B cell (primary cell): Measurements from ENCODE around the gene BBS1. TPM values are rescaled to one million over a fixed set of nuclear protein-coding genes. Genes with fewer than 3 reads are reported as not detected.

Source experiments
- ATAC-seq: fragments of 200-7000 bp; cut with Tn5 transposase; one replicate; pipeline ENCODE4 v1.10.0; 2021; ENCODE audit warnings: low read depth, mild to moderate bottlenecking, moderate number of reproducible peaks, moderate library complexity
- CTCF ChIA-PET: fragments of 350-600 bp; sonication (Branson Sonifier 250); formaldehyde crosslinking; loops from one replicate; lab custom pipeline; 2021; ENCODE audit warnings: antibody characterized with exemption, inconsistent platforms; lab: Charles Lee
- POLR2A ChIA-PET: fragments of 350-600 bp; sonication (Branson Sonifier 250); formaldehyde crosslinking; loops from one replicate; lab custom pipeline; 2021; ENCODE audit warnings: antibody characterized with exemption; lab: Charles Lee
- DNase-seq: peaks from one replicate; pipeline ENCODE4 v3.0.0; 2013
- H2AFZ ChIP-seq: 2 replicates; pipeline ENCODE4 v1.6.1; 2012; ENCODE audit warnings: mild to moderate bottlenecking, low read depth, low read length; ENCODE audit not compliant: insufficient read depth, poor library complexity, severe bottlenecking
- H3K27ac ChIP-seq, 2 donors: 1 replicate in 1 of 2; 2 replicates in 1 of 2; pipeline ENCODE4 v1.5.1; 2012 to 2013; ENCODE audit warnings: low read length in 2 of 2, mild to moderate bottlenecking in 2 of 2, moderate library complexity in 1 of 2
- H3K27me3 ChIP-seq, 4 experiments: fragments of 200-600 bp in 1 of 4; sonication (generic) in 1 of 4; replicated peaks in 1 of 4; 1 replicate in 2 of 4; 2 replicates in 2 of 4; pipeline versions ENCODE4 v1.6.1 to v1.7.0; 2013 to 2016; ENCODE audit warnings: low read length in 3 of 4, mild to moderate bottlenecking in 2 of 4, mixed read lengths in 1 of 4, moderate library complexity in 1 of 4; ENCODE audit not compliant: insufficient read depth in 4 of 4, control insufficient read depth in 3 of 4; ENCODE audit errors: control extremely low read depth in 1 of 4
- H3K36me3 ChIP-seq, 2 experiments: replicated peaks in 1 of 2; 1 replicate in 1 of 2; 2 replicates in 1 of 2; pipeline versions ENCODE4 v1.6.1 to v1.7.1; 2013; ENCODE audit warnings: low read length in 1 of 2; ENCODE audit not compliant: insufficient read depth in 2 of 2, control insufficient read depth in 1 of 2; ENCODE audit errors: control extremely low read depth in 1 of 2, extremely low read depth in 1 of 2
- H3K4me1 ChIP-seq, 2 donors: fragments of 200-600 bp in 1 of 2; sonication (generic) in 1 of 2; 1 replicate in 1 of 2; 2 replicates in 1 of 2; pipeline versions ENCODE4 v1.5.1 to v1.6.1; 2013 to 2017; ENCODE audit warnings: low read length in 2 of 2; ENCODE audit not compliant: control insufficient read depth in 2 of 2, insufficient read depth in 2 of 2
- H3K4me2 ChIP-seq: replicated peaks from 2 replicates; pipeline ENCODE3; 2012; ENCODE audit warnings: mild to moderate bottlenecking, low read depth, low read length; ENCODE audit not compliant: poor library complexity, severe bottlenecking
- H3K4me3 ChIP-seq, 5 experiments: fragments of 200-600 bp in 1 of 5; sonication (generic) in 1 of 5; 1 replicate in 3 of 5; 2 replicates in 2 of 5; pipeline versions ENCODE4 v1.5.1 to v1.7.0; 2011 to 2016; ENCODE audit warnings: low read length in 4 of 5, mild to moderate bottlenecking in 4 of 5, low read depth in 2 of 5, control low read depth in 1 of 5, moderate library complexity in 1 of 5; ENCODE audit not compliant: insufficient read depth in 1 of 5; ENCODE audit errors: control extremely low read depth in 1 of 5, extremely low read depth in 1 of 5
- H3K79me2 ChIP-seq: fragments of 200-600 bp; sonication (generic); one replicate; pipeline ENCODE4 v1.6.0; 2016; ENCODE audit warnings: low read length; ENCODE audit not compliant: control insufficient read depth, insufficient read depth
- H3K9ac ChIP-seq: fragments of 200-600 bp; sonication (generic); 2 replicates; pipeline ENCODE4 v1.6.1; 2017; ENCODE audit warnings: mild to moderate bottlenecking, low read length, moderate library complexity
- H3K9me3 ChIP-seq, 3 donors: one replicate each; pipeline versions ENCODE4 v1.6.1 to v1.7.1; 2013; ENCODE audit warnings: low read length in 2 of 3; ENCODE audit not compliant: control insufficient read depth in 2 of 3, insufficient read depth in 1 of 3; ENCODE audit errors: control extremely low read depth in 1 of 3
- H4K20me1 ChIP-seq: 2 replicates; pipeline ENCODE4 v1.6.0; 2012; ENCODE audit warnings: mild to moderate bottlenecking, low read length; ENCODE audit not compliant: insufficient read depth, control insufficient read depth, poor library complexity, severe bottlenecking
- H3K27ac Mint-ChIP-seq: one replicate; pipeline ENCODE4 v1.8.0; 2021; ENCODE audit warnings: mixed read lengths
- H3K27me3 Mint-ChIP-seq: one replicate; pipeline ENCODE4 v1.8.0; 2021; ENCODE audit warnings: mixed read lengths
- H3K4me1 Mint-ChIP-seq: one replicate; pipeline ENCODE4 v1.8.0; 2021; ENCODE audit warnings: mixed read lengths
- H3K4me3 Mint-ChIP-seq: one replicate; pipeline ENCODE4 v1.8.0; 2021; ENCODE audit warnings: mixed read lengths
- H3K9me3 Mint-ChIP-seq: one replicate; pipeline ENCODE4 v1.8.0; 2022; ENCODE audit warnings: mixed read lengths; ENCODE audit not compliant: insufficient read depth
- CTCF ChIP-seq: fragments of 200-600 bp; IDR thresholded peaks from one replicate; pipeline ENCODE4 v1.8.0; 2022; ENCODE audit warnings: antibody characterized with exemption, mild to moderate bottlenecking
- EZH2 ChIP-seq: IDR thresholded peaks from 2 replicates; pipeline ENCODE4 v1.6.1; 2012; ENCODE audit warnings: borderline replicate concordance, low read depth, mild to moderate bottlenecking, moderate library complexity, low read length; ENCODE audit not compliant: insufficient read depth, poor library complexity, severe bottlenecking
- WGBS: methylation state at CpG from one replicate; pipeline ENCODE4 v1.1.5; 2013; ENCODE audit warnings: missing lambda C conversion rate; ENCODE audit not compliant: insufficient coverage; 5-methylcytosine and 5-hydroxymethylcytosine counted together
- intact Hi-C: fragments of 100-400 bp; cut with micrococcal nuclease; formaldehyde crosslinking; loops from one replicate; pipeline ENCODE4 v1.10.0; 2022
- polyA plus RNA-seq: library from polyadenylated mRNA; depleted of rRNA; stranded (reverse); fragments of >200 nt; gene quantifications from 2 replicates; pipeline ENCODE4 v1.2.3, GENCODE V29; 2012
- total RNA-seq, 2 donors: library from RNA; stranded (reverse); fragments of 120-200 nt in 1 of 2; gene quantifications; 1 replicate in 1 of 2; 2 replicates in 1 of 2; pipeline versions ENCODE4 v1.2.3 to v1.2.4, GENCODE V29; 2013 to 2022

The BBS1 gene
- total and polyA plus RNA-seq, 2 donors (not counting 1 experiment from before 2014, with no cell fraction given): 20.4 to 52.5 TPM

- peak within 1 kb of the TSS; percentile 86 for H3K4me3 Mint-ChIP-seq
- peak within 1 kb of the TSS; percentile 91 for H2AFZ ChIP-seq
- intact Hi-C loops: no loop called here
- 8% methylated on average over 77 of the region's 77 CpGs for whole genome bisulfite sequencing
- peaks cover 10% of the 10 kb centered on the region for H3K4me1 Mint-ChIP-seq
- peak within 1 kb of the TSS in 4 of 5 experiments; percentile 37 to 69 (median 58) for H3K4me3 ChIP-seq
- H3K27me3 ChIP-seq: peaks cover 0 to 22% (median 3%) of the 10 kb centered on the region in 4 experiments
- no peaks in the 10 kb centered on the region for H3K9me3 Mint-ChIP-seq
- ATAC-seq: peak; percentile 96
- peak within 1 kb of the TSS; percentile 94 for H3K4me2 ChIP-seq
- TF ChIP-seq EZH2 (no peak), CTCF (no peak)
- H3K9me3 ChIP-seq: no peaks in the 10 kb centered on the region
- POLR2A ChIA-PET: interaction anchor here (1.3 kb wide), 1 partner anchor 110 kb away, joined by 3 read pairs; no protein-coding TSS in a partner anchor
- no peaks in the 10 kb centered on the region for H3K79me2 ChIP-seq
- peaks cover 9% of the 10 kb centered on the region for H3K27me3 Mint-ChIP-seq
- H3K9ac ChIP-seq: peak within 1 kb of the TSS; percentile 69
- peaks cover 9 to 11% of the 10 kb centered on the region in 2 donors for H3K4me1 ChIP-seq
- H4K20me1 ChIP-seq: no peaks in the 10 kb centered on the region
- DNase-seq: peak; percentile 74
- CTCF ChIA-PET: interaction anchor here (0.7 to 3.2 kb wide), 7 partner anchors 10 to 161 kb away, joined by 3 to 21 read pairs (median 4); partner anchors contain the start of genes RBM14, RBM4B and ZDHHC24
- no peak within 1 kb of the TSS for H3K27ac ChIP-seq
- peak within 1 kb of the TSS; percentile 65 for H3K27ac Mint-ChIP-seq
- H3K36me3 ChIP-seq: no peaks in the 10 kb centered on the region
Measured at GRCh38 chr11:66568124-66568916, 57.9 kb downstream of the BBS1 start, which contains the start of gene CTSF. Gene CTSF, minus strand, starts transcription at chr11:66568606. Its CDS starts 120 bp downstream, at chr11:66568486.

- H3K27me3 ChIP-seq: peaks cover 0 to 22% (median 3%) of the 10 kb centered on the region in 4 experiments
- no peaks in the 10 kb centered on the region for H3K79me2 ChIP-seq
- Mint-ChIP-seq H3K27ac (no peak overlapping the region), H3K27me3 (peaks cover 15% of the 10 kb centered on the region), H3K9me3 (no peaks in the 10 kb centered on the region), H3K4me3 (peak overlapping the region; percentile 86), H3K4me1 (peaks cover 10% of the 10 kb centered on the region)
- H3K27ac ChIP-seq: no peak overlapping the region
- H3K4me1 ChIP-seq: peaks cover 9 to 11% of the 10 kb centered on the region in 2 donors
- H2AFZ ChIP-seq: peak overlapping the region; percentile 91
- TF ChIP-seq CTCF (no peak), EZH2 (no peak)
- ATAC-seq (no peak), DNase-seq (no peak)
- intact Hi-C loops: no loop called here
- H3K9me3 ChIP-seq: no peaks in the 10 kb centered on the region
- WGBS: 96% methylated on average over 7 of the region's 7 CpGs
- H3K4me3 ChIP-seq: no peak overlapping the region
- CTCF ChIA-PET: interaction anchor here (0.7 to 3.2 kb wide), 8 partner anchors 9 to 183 kb away, joined by 3 to 21 read pairs (median 4); partner anchors contain the start of genes MRPL11, RBM14 and RBM4B
- no peak overlapping the region for H3K4me2 ChIP-seq
- H4K20me1 ChIP-seq: no peaks in the 10 kb centered on the region
- H3K36me3 ChIP-seq: no peaks in the 10 kb centered on the region
- POLR2A ChIA-PET: no interaction called here
- no peak overlapping the region for H3K9ac ChIP-seq
Measured at GRCh38 chr11:66569076-66569475, 58.6 kb downstream of the BBS1 start.
